ENCODE data around the gene FCN3. TPM values are rescaled to one million over a fixed set of nuclear protein-coding genes. Genes with fewer than 3 reads are reported as not detected.

The FCN3 gene
- total and polyA plus RNA-seq, 9 of the 15 experiments (the other 6 are each of a cell fraction or from before 2014, with no cell fraction given): 0.49 TPM; not detected in 8

GRCh38 chr1:27372808-27373690, 1.6 kb downstream of the FCN3 start (continued):
- 0 out of 2 replicates have a peak, but pooled peaks have one; percentile 3 for TF ChIP-seq CC2D1A (IDR thresholded peaks at IDR 0.05)
- TF ChIP-seq ZNF384 (IDR thresholded peaks at IDR 0.05; ENCODE audit: low read depth, low read length): peak; percentile 25
- peak in 1 of 2 experiments; percentile 14; a peak in 1 of 4 replicates for TF ChIP-seq FOXA3 (CRISPR knock-in tag; conservative IDR thresholded peaks at IDR 0.05 in 1 of 2, IDR thresholded peaks at IDR 0.05 in 1 of 2)
- peak in 1 of 2 experiments; percentile 44; a peak in 1 of 4 replicates for TF ChIP-seq ARNT (IDR thresholded peaks at IDR 0.05)
- TF ChIP-seq TFAP4 (CRISPR knock-in tag; IDR thresholded peaks at IDR 0.05; ENCODE audit: borderline replicate concordance): 0 out of 2 replicates have a peak, but pooled peaks have one; percentile 16

GRCh38 chr1:27372022-27372807, 2.4 kb downstream of the FCN3 start:
- no peaks in the 10 kb centered on the region for H3K9me1 ChIP-seq (ENCODE audit: control insufficient read depth, insufficient read depth, low read length)
- no peaks in the 10 kb centered on the region for H3K79me2 ChIP-seq (ENCODE audit: control insufficient read depth, insufficient read depth, low read length)
- ATAC-seq (peak; percentile 88), DNase-seq (ENCODE audit: extremely low read depth in 1 of 4, low spot score in 3 of 4) (peak; percentile 55 to 82 (median 68)), FAIRE-seq (peak; percentile 81)
- H3K27me3 ChIP-seq (ENCODE audit: control insufficient read depth in 2 of 2, insufficient read depth in 2 of 2, low read length in 2 of 2): no peaks in the 10 kb centered on the region
- H4K20me1 ChIP-seq (replicated peaks; ENCODE audit: control insufficient read depth, insufficient read depth, low read length): no peaks in the 10 kb centered on the region
- H3K9me3 ChIP-seq (replicated peaks; ENCODE audit: control insufficient read depth, insufficient read depth, low read depth, low read length): no peaks in the 10 kb centered on the region
- no peak overlapping the region for H3K4me3 ChIP-seq
- 37% methylated on average over 19 of the region's 19 CpGs for WGBS (ENCODE audit: insufficient coverage, low coverage, missing lambda C conversion rate)
- CTCF ChIA-PET (ENCODE audit: low intra/inter-chr PET ratio): interaction anchor here (0.6 to 1.5 kb wide), 4 partner anchors 39 to 112 kb away, joined by 3 to 7 read pairs (median 4); no protein-coding TSS in a partner anchor
- peak overlapping the region; percentile 17; the same call in 1 of the 2 replicates for H3K4me2 ChIP-seq (ENCODE audit: insufficient read depth, low read length)
- H3K27ac ChIP-seq (ENCODE audit: extremely low read depth, low read depth, low read length): no peak overlapping the region
- peak overlapping the region in 1 of 2 experiments; percentile 86; a peak in 2 of 4 replicates for H3K9ac ChIP-seq (ENCODE audit: insufficient read depth in 1 of 2, low read depth in 2 of 2, low read length in 2 of 2)
- peaks cover 9 to 21% of the 10 kb centered on the region in 2 experiments; a peak in 4 of 5 replicates for H3K4me1 ChIP-seq (replicated peaks in 1 of 2; ENCODE audit: control insufficient read depth in 2 of 2, insufficient read depth in 2 of 2, low read length in 2 of 2)
- H2AFZ ChIP-seq (ENCODE audit: low read depth, low read length): peak overlapping the region; percentile 77
- in situ Hi-C loops (cut with MboI): no loop called here
- no TSS peak for BruUV-seq (replicated peaks)
- POLR2A ChIA-PET: interaction anchor here (0.6 to 0.8 kb wide), 2 partner anchors 11 to 332 kb away, joined by 3 to 4 read pairs; partner anchors contain the start of gene CD164L2
- intact Hi-C loops (cut with micrococcal nuclease): loop anchor here (1.0 to 5.0 kb wide), 2 partner anchors 40 to 70 kb away; no protein-coding TSS in a partner anchor
- H3K36me3 ChIP-seq (ENCODE audit: control insufficient read depth, insufficient read depth, low read length): no peaks in the 10 kb centered on the region
- TF ChIP-seq NCOA1 (IDR thresholded peaks at IDR 0.05; ENCODE audit: low read depth) (0 out of 2 replicates have a peak, but pooled peaks have one; percentile 20), NBN (IDR thresholded peaks at IDR 0.05; ENCODE audit: low read depth) (0 out of 2 replicates have a peak, but pooled peaks have one; percentile 23), ZNF184 (CRISPR knock-in tag; IDR thresholded peaks at IDR 0.05) (no peak), UBTF (IDR thresholded peaks at IDR 0.05; ENCODE audit: borderline replicate concordance in 1 of 2, low read depth in 2 of 2, low read length in 2 of 2) (0 out of 4 replicates have a peak, but pooled peaks of 1 of the 2 experiments have one; percentile 55)
